GM18519 (cell line): ENCODE data around the gene SPEG.

Experiments used
- ATAC-seq: cut with Tn5 transposase; IDR thresholded peaks from one replicate; pipeline ENCODE4 v1.9.1; 2021; ENCODE audit warnings: mild to moderate bottlenecking, moderate library complexity; ENCODE audit not compliant: unreplicated experiment, low FRiP score

The SPEG gene

GRCh38 chr2:219474285-219475060 is 39.8 kb downstream of the SPEG start:
- ATAC-seq = no peak

- no peak for ATAC-seq
Measured at GRCh38 chr2:219475278-219475677, 40.6 kb downstream of the SPEG start.

- ATAC-seq = no peak
Measured at GRCh38 chr2:219475697-219476651, 41.3 kb downstream of the SPEG start.

DNA sequence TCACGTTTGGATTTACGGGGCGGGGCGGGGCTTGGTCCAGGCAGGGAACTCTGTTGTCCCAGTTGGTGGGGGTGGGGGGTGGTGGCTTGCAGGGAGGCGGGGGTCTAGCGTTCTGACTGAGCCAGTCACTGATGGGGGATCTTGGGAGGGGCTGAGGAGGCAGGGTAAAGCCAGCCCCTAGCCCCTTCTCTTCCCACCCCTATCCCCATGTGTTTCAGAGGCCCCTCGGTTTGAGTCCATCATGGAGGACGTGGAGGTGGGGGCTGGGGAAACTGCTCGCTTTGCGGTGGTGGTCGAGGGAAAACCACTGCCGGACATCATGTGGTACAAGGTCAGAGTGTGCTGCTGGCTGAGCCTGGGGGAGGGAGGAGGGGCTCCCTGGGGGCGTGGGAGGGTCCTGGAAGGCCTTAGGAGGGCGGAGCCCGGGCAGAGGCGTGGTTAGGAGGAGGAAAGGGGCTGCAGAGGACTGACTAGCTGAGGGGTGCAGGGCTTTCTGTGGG is 42.1 kb downstream of the SPEG start:
- no peak for ATAC-seq

- ATAC-seq = no peak
Measured at GRCh38 chr2:219477179-219477578, 42.5 kb downstream of the SPEG start.

- no peak for ATAC-seq
Measured at GRCh38 chr2:219477815-219478214, 43.2 kb downstream of the SPEG start.

DNA sequence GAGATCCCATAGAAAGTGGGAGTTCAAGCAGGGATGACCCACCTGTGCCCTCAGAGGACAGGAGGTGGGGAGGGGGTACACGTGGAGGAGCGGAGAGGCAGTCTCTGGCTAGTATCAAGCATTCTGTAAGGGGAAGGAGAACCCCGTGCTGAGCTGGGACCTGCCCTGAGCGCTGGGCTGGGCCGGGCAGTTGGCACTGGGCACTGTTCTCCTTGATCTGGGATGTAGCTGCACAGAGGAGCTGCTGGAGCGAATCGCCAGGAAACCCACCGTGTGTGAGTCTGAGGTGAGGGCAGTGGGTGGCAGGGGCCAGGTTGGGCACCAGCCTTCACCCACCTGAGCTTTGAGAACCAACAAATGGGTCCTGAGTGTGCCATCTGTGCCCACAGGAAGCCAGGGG is 44.3 kb downstream of the SPEG start:
- no peak for ATAC-seq

- ATAC-seq = no peak
Measured at GRCh38 chr2:219480004-219480403, 45.4 kb downstream of the SPEG start.

DNA sequence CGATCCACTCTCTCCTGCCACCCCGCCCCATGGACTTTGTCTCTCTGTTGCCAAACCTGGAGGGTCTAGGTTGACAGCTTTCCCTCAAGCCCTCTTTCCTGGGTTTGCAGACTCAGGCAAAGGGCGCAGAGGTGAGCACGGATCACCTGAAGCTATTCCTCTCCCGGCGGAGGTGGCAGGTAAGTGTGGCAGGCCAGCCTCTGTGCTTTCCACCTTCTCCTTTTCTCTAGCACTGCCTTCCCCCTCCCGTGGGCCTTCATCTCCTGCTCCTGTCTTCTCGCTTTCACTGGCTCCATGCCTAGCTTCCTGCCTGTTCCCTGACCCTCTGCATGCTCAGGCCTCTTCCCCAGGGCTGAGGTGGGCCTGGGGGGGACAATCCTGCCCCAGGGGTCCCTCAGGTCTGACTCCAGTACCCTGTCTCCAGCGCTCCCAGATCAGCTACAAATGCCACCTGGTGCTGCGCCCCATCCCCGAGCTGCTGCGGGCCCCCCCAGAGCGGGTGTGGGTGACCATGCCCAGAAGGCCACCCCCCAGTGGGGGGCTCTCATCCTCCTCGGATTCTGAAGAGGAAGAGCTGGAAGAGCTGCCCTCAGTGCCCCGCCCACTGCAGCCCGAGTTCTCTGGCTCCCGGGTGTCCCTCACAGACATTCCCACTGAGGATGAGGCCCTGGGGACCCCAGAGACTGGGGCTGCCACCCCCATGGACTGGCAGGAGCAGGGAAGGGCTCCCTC is 48.2 kb downstream of the SPEG start:
- no peak for ATAC-seq

- no peak for ATAC-seq
Measured at GRCh38 chr2:219483451-219484342, 49.1 kb downstream of the SPEG start.

DNA sequence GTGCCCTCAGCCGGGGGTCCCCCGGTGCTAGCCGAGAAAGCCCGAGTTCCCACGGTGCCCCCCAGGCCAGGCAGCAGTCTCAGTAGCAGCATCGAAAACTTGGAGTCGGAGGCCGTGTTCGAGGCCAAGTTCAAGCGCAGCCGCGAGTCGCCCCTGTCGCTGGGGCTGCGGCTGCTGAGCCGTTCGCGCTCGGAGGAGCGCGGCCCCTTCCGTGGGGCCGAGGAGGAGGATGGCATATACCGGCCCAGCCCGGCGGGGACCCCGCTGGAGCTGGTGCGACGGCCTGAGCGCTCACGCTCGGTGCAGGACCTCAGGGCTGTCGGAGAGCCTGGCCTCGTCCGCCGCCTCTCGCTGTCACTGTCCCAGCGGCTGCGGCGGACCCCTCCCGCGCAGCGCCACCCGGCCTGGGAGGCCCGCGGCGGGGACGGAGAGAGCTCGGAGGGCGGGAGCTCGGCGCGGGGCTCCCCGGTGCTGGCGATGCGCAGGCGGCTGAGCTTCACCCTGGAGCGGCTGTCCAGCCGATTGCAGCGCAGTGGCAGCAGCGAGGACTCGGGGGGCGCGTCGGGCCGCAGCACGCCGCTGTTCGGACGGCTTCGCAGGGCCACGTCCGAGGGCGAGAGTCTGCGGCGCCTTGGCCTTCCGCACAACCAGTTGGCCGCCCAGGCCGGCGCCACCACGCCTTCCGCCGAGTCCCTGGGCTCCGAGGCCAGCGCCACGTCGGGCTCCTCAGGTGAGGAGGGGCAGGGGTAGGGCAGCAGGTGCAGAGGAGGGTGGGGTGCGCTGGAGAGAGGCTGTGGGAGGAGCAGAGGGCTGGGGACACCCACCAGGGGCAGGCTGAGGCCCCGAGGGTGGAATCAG is 49.9 kb downstream of the SPEG start:
- ATAC-seq = no peak

DNA sequence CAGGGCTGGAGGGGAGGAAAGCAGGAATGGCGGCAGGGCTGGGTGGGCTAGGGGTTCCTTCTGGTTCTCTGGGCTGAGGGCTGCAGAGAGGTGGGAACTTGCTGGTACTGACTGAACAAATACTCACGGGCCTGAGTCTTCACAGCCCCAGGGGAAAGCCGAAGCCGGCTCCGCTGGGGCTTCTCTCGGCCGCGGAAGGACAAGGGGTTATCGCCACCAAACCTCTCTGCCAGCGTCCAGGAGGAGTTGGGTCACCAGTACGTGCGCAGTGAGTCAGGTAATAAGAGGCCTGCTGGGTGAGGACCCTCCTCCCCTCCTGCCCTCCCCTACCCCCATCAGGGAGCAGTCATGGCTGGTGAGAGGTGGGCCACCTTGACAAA is 50.5 kb downstream of the SPEG start:
- ATAC-seq = no peak

- no peak for ATAC-seq
Measured at GRCh38 chr2:219486380-219486959, 51.8 kb downstream of the SPEG start.

DNA sequence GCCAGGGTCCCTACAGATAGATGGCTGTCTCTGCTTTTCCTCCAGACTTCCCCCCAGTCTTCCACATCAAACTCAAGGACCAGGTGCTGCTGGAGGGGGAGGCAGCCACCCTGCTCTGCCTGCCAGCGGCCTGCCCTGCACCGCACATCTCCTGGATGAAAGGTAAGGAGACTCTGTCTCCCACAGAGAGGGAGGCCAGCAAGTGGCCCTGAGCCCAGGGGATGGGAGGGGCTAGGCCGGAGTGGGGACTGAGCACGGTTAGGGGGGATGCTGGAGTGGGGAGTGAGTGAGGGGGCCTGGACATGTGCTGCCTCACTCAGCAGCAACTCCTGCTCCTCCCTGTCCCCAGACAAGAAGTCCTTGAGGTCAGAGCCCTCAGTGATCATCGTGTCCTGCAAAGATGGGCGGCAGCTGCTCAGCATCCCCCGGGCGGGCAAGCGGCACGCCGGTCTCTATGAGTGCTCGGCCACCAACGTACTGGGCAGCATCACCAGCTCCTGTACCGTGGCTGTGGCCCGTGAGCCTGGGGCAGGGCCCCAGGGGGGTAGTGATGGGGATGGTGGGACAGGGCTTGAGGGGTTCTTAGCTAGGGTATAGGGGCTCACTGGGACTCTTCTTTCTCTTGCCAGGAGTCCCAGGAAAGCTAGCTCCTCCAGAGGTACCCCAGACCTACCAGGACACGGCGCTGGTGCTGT is 53.7 kb downstream of the SPEG start:
- no peak for ATAC-seq

GRCh38 chr2:219488844-219489194 is 54.2 kb downstream of the SPEG start:
- no peak for ATAC-seq

GRCh38 chr2:219489315-219489714 is 54.7 kb downstream of the SPEG start:
- no peak for ATAC-seq

DNA sequence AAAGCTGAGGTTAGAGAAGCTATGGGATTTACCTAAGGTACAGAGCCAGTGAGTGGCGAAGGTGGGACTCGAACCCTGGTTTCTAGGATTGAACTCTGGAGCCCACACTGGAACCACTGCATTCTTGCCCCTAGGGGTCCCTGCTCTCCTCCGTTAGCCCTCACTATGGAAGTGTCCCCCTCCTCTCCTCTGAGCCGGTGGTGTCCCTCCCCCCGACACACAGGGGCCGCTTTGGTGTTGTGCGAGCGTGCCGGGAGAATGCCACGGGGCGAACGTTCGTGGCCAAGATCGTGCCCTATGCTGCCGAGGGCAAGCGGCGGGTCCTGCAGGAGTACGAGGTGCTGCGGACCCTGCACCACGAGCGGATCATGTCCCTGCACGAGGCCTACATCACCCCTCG is 55.5 kb downstream of the SPEG start:
- ATAC-seq = no peak

DNA sequence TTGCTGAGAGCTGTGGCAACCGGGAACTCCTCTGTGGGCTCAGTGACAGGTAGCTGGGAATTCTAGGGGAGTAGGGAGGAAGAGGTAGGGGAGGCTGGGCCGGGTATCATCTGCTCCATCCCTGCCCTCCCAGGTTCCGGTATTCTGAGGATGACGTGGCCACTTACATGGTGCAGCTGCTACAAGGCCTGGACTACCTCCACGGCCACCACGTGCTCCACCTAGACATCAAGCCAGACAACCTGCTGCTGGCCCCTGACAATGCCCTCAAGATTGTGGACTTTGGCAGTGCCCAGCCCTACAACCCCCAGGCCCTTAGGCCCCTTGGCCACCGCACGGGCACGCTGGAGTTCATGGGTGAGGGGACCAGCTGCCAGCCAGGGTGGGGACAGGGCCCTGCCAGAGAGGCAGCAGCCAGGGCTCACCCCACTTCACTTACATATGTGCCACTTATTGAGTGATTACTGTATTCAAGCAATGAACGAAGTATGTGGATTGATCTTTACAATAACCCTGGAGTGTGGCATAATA is 56.0 kb downstream of the SPEG start:
- ATAC-seq = no peak
